NOMO-1 (cell line): ENCODE data around the gene FARP1.

Experiments used
- DNase-seq, 2 experiments: peaks; one replicate each; lab custom pipeline; 2025; ENCODE audit not compliant: unreplicated experiment in 2 of 2; lab: John Stamatoyannopoulos, UW

Gene FARP1

GRCh38 chr13:98489446-98490194, 346.7 kb downstream of the FARP1 start:
- DNase-seq = no peak

- no peak for DNase-seq
These were observed 347.4 kb downstream of the FARP1 start for GRCh38 chr13:98490195-98490836.

- no peak for DNase-seq
These were observed 348.0 kb downstream of the FARP1 start for GRCh38 chr13:98490866-98491265.

GRCh38 chr13:98492335-98493041, 349.6 kb downstream of the FARP1 start:
- DNase-seq = no peak

GRCh38 chr13:98493042-98493712, 350.3 kb downstream of the FARP1 start:
- DNase-seq = no peak

- DNase-seq = no peak
These were observed 351.9 kb downstream of the FARP1 start for GRCh38 chr13:98494769-98495168.

GRCh38 chr13:98495627-98496478, 353.0 kb downstream of the FARP1 start:
- no peak for DNase-seq

- no peak for DNase-seq
These were observed 353.5 kb downstream of the FARP1 start for GRCh38 chr13:98496479-98496791.

GRCh38 chr13:98496966-98497365, 354.1 kb downstream of the FARP1 start:
- DNase-seq = no peak

GRCh38 chr13:98500963-98501421, 358.1 kb downstream of the FARP1 start:
- DNase-seq = no peak

- DNase-seq = no peak
These were observed 360.5 kb downstream of the FARP1 start for GRCh38 chr13:98503175-98504028.

- no peak for DNase-seq
These were observed 361.1 kb downstream of the FARP1 start for GRCh38 chr13:98504029-98504351.

GRCh38 chr13:98504371-98504963, 361.6 kb downstream of the FARP1 start:
- no peak for DNase-seq
